Tibial nerve (tissue), 4 donors: ENCODE measurements around the gene TTC7B. TPM values are rescaled to one million over a fixed set of nuclear protein-coding genes. Genes with fewer than 3 reads are reported as not detected.

Experiments used
- DNase-seq, 2 donors: peaks; one replicate each; pipeline ENCODE4 v3.0.0-alpha.2; 2019; ENCODE audit warnings: low spot score in 2 of 2
- H3K27ac ChIP-seq, 4 donors: fragments of 200-600 bp; sonication (generic) in 3 of 4; one replicate each; pipeline ENCODE4 v1.5.1; 2017 to 2019; ENCODE audit warnings: mild to moderate bottlenecking in 1 of 4
- H3K27me3 ChIP-seq, 2 donors: fragments of 200-600 bp; sonication (generic) in 1 of 2; one replicate each; pipeline versions ENCODE4 v1.5.1 to v1.6.0; 2017 to 2019
- H3K36me3 ChIP-seq, 3 donors: fragments of 200-600 bp; sonication (generic); one replicate each; pipeline ENCODE4 v1.5.1; 2018 to 2019
- H3K4me1 ChIP-seq, 4 donors: fragments of 200-600 bp; sonication (generic) in 3 of 4; one replicate each; pipeline ENCODE4 v1.5.1; 2017 to 2019
- H3K4me3 ChIP-seq, 4 donors: fragments of 200-600 bp; sonication (generic) in 3 of 4; one replicate each; pipeline ENCODE4 v1.5.1; 2017 to 2019; ENCODE audit warnings: mild to moderate bottlenecking in 1 of 4, moderate library complexity in 1 of 4
- H3K9me3 ChIP-seq, 4 donors: fragments of 200-600 bp; sonication (generic) in 3 of 4; one replicate each; pipeline ENCODE4 v1.5.1; 2017 to 2019
- EP300 ChIP-seq, 2 donors: sonication (generic); formaldehyde crosslinking; IDR thresholded peaks; one replicate each; pipeline ENCODE4 v1.6.1; 2017; ENCODE audit warnings: antibody characterized with exemption in 2 of 2, mild to moderate bottlenecking in 1 of 2
- POLR2A ChIP-seq, 2 donors: fragments of 450-650 bp; IDR thresholded peaks; one replicate each; pipeline ENCODE4 v1.6.1; 2017; ENCODE audit warnings: antibody characterized with exemption in 2 of 2, mild to moderate bottlenecking in 2 of 2, moderate library complexity in 2 of 2
- WGBS, 2 donors: methylation state at CpG; one replicate each; pipeline ENCODE4 v1.1.5; 2018; 5-methylcytosine and 5-hydroxymethylcytosine counted together
- total RNA-seq, 4 donors: library from RNA; depleted of rRNA; stranded (reverse); fragments of >200 nt; gene quantifications; one replicate each; pipeline ENCODE4 v1.1.0, GENCODE V29; 2016
- TF ChIP-seq, protein P1 (sequence below), 5 experiments: fragments of 200-600 bp in 3 of 5; fragments of 450-650 bp in 2 of 5; sonication (generic) in 3 of 5; IDR thresholded peaks; one replicate each; pipeline ENCODE4 v1.5.1; 2016 to 2019; ENCODE audit warnings: antibody characterized with exemption in 5 of 5, mild to moderate bottlenecking in 3 of 5, moderate library complexity in 2 of 5

The TTC7B gene
- total RNA-seq, 4 donors from 2014 or later, result 25.9 to 44.1 (median 34.4) TPM

DNA sequence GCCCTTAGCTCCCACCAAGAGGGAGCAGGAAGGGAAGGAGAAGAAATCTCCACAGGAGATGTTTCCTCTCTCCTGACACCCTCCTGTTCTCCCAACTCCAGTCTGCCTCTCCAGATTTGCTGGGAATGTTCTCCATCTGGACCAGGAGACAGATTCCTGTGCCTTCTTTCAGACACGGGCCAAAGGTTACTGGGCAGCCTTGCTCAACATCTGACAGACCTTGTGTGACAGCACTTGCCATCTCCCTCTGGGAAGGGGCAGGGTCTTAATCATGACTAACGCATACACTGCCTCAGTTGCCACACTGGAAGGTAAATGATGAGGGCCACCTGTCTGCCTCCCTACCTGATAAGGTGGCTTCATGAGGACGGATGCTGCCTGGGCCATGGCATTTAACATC lies 2.5 kb upstream of the TTC7B start:
- Histone ChIP-seq H3K4me3 (no peak overlapping the region), H3K36me3 (no peaks in the 10 kb centered on the region), H3K27me3 (no peaks in the 10 kb centered on the region), H3K27ac (no peak overlapping the region), H3K9me3 (peaks cover 0 to 13% (median 0%) of the 10 kb centered on the region in 4 donors), H3K4me1 (peaks cover 0 to 26% (median 9%) of the 10 kb centered on the region in 4 donors)
- TF ChIP-seq, protein P1, sequence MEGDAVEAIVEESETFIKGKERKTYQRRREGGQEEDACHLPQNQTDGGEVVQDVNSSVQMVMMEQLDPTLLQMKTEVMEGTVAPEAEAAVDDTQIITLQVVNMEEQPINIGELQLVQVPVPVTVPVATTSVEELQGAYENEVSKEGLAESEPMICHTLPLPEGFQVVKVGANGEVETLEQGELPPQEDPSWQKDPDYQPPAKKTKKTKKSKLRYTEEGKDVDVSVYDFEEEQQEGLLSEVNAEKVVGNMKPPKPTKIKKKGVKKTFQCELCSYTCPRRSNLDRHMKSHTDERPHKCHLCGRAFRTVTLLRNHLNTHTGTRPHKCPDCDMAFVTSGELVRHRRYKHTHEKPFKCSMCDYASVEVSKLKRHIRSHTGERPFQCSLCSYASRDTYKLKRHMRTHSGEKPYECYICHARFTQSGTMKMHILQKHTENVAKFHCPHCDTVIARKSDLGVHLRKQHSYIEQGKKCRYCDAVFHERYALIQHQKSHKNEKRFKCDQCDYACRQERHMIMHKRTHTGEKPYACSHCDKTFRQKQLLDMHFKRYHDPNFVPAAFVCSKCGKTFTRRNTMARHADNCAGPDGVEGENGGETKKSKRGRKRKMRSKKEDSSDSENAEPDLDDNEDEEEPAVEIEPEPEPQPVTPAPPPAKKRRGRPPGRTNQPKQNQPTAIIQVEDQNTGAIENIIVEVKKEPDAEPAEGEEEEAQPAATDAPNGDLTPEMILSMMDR (IDR thresholded peaks at IDR 0.05), result no peak
- no peak for TF ChIP-seq EP300 (IDR thresholded peaks at IDR 0.05)
- no peak for TF ChIP-seq POLR2A (IDR thresholded peaks at IDR 0.05)
- no peak for DNase-seq
- 81 to 87% methylated on average over 3 of the region's 3 CpGs for WGBS, 2 donors

DNA sequence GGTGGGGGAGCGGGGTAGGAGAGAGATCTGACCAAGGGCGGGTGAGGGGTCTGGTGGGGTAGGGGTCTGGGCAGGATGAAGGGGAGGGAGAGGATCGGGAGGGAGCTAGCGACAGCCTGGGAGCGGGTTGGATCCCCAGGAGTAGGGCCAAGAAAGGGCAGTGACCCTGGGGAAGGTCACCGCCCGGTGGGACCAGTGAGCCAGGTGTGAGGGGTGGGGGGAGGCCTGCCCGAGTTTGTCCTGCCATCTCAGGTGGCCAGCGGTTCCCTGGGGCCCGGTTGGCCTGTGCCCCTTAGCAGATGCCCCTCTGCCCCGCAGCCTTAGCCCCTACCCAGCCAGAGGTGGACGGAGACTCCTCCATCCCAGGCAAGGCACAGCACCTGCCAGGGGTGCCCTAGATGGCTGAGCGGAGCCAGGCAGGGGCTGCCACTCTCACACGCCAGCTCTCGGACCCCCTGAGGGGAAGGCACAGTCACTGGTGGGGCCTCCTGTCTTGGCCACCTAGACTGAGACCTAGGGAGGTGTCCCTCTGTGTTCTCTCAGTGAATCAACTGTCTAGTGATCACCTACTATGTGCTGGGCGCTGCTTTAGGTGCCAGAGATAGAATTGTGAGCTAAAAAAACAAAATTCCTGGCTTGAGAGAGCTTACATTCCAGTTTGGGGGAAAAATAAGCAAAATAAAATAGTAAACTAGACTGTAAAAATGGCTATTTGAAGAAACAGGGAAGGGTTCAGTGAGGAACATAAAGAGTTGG lies 629 bp upstream of the TTC7B start:
- Histone ChIP-seq H3K9me3 (no peaks in the 10 kb centered on the region), H3K36me3 (no peaks in the 10 kb centered on the region), H3K4me3 (peak overlapping the region in 1 of 4 donors; percentile 79), H3K27ac (peak overlapping the region in 1 of 4 donors; percentile 40), H3K4me1 (peaks cover 0 to 26% (median 9%) of the 10 kb centered on the region in 4 donors), H3K27me3 (no peaks in the 10 kb centered on the region)
- TF ChIP-seq, protein P1 (IDR thresholded peaks at IDR 0.05), result peak in 1 of 5 experiments; percentile 15
- no peak for TF ChIP-seq POLR2A (IDR thresholded peaks at IDR 0.05)
- WGBS, 2 donors, result 36 to 38% methylated on average over 15 to 16 of the region's 16 CpGs
- DNase-seq, result no peak

DNA sequence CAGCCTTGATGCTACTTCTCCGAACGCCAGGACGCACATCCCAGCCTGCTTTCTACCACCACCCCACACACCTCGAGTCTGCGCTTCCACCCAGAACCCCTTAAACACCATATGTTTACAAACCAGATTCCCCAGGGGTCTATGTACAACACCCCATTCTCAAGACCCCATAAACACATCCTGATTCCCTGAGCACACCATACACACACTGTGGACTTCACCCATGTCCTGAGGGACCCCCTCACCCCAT lies 733 bp downstream of the TTC7B start:
- Histone ChIP-seq H3K4me1 (peaks cover 0 to 26% (median 9%) of the 10 kb centered on the region in 4 donors), H3K27ac (peak overlapping the region in 2 of 4 donors; percentile 40 to 81), H3K4me3 (peak overlapping the region; percentile 55 to 79 (median 65)), H3K9me3 (no peaks in the 10 kb centered on the region), H3K36me3 (no peaks in the 10 kb centered on the region), H3K27me3 (no peaks in the 10 kb centered on the region)
- 10 to 11% methylated on average over 5 of the region's 5 CpGs for WGBS, 2 donors
- TF ChIP-seq, protein P1 (IDR thresholded peaks at IDR 0.05), result no peak
- no peak for DNase-seq

DNA sequence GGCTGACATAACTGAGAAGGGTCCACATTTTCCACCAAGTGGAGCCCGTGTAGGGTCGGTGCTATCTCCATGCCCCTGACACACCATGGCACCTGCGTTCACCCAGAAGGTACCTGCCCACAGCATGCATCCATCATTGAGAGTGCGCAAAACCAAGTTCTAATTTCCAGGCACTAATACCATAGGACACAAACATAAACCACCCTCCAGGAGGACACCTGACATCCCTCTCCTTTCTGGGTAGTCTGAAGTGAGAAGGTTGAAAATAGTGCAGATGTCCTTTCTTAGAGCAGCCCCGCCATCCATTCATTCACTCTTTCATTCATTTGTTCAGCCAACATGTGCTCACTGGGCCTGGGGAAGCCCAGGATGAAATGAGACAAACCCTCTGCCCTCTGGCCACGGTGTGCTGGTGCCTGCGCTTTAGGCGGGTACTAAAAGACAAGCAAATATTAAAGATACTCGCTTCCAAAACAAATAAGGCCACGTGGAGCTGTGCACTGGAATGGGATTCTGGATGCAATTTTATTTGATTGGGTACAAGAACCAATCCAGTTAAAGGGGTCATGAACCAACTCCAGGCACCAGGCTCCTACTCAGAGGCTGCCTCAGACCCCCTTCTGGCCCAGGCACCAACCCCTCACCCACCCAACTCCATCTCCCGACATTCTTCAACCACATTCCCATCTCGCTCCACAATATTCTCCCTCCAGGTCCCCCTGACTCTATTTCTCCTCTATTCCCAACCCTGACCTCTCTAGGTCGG lies 1.2 kb downstream of the TTC7B start:
- 48 to 53% methylated on average over 13 of the region's 13 CpGs for WGBS, 2 donors
- peaks cover 0 to 26% (median 9%) of the 10 kb centered on the region in 4 donors for H3K4me1 ChIP-seq
- TF ChIP-seq POLR2A (IDR thresholded peaks at IDR 0.05) (no peak), EP300 (IDR thresholded peaks at IDR 0.05) (no peak)
- TF ChIP-seq, protein P1 (IDR thresholded peaks at IDR 0.05), result no peak
- H3K36me3 ChIP-seq, result no peaks in the 10 kb centered on the region
- H3K4me3 ChIP-seq, result peak overlapping the region; percentile 55 to 79 (median 65)
- no peaks in the 10 kb centered on the region for H3K9me3 ChIP-seq
- DNase-seq, result no peak
- H3K27ac ChIP-seq, result peak overlapping the region in 2 of 4 donors; percentile 40 to 81
- no peaks in the 10 kb centered on the region for H3K27me3 ChIP-seq

DNA sequence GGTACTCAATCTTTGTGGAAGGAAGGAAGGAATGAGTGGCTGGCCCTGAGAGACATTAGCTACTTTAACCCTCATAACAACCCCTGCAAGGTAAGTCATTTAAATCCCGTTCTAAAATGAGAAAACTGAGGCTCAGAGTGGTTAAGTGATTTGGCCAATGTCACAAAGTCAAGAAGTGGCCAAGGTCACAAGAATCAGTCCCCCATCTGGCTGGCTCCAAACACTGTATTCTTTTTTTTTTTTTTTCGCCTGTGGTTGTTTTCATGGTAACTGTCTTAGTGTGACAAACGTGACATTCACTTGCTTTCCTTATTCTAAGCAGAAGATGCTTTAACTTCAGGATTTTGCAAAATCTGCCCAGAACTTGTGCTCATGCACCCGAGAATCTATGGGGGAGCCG lies 2.8 kb downstream of the TTC7B start:
- Histone ChIP-seq H3K9me3 (no peaks in the 10 kb centered on the region), H3K4me3 (no peak overlapping the region), H3K36me3 (no peaks in the 10 kb centered on the region), H3K27ac (no peak overlapping the region), H3K4me1 (peaks cover 0 to 29% (median 9%) of the 10 kb centered on the region in 4 donors), H3K27me3 (no peaks in the 10 kb centered on the region)
- 77 to 86% methylated on average over 5 of the region's 5 CpGs for WGBS, 2 donors
- no peak for TF ChIP-seq POLR2A (IDR thresholded peaks at IDR 0.05)
- TF ChIP-seq, protein P1 (IDR thresholded peaks at IDR 0.05), result no peak
- no peak for TF ChIP-seq EP300 (IDR thresholded peaks at IDR 0.05)
- no peak for DNase-seq
